SKM-1 treated with dmso at 0.1 percent for 144 hours (cell line): ENCODE measurements around the gene PPP1R12C.
A peak's percentile ranks its signal among the peaks of the same experiment; 100 is the strongest.
"Not testable (repeated sequence)": the region's sequence is repeated elsewhere in the genome, so short reads cannot be mapped to it uniquely, and the experiment has no call there.

ENCODE experiments used
- DNase-seq: peaks from one replicate; lab custom pipeline; 2025; ENCODE audit not compliant: unreplicated experiment; lab: John Stamatoyannopoulos, UW

The PPP1R12C gene

GRCh38 chr19:55116859-55117662 is at the start of gene PPP1R12C:
Gene PPP1R12C (minus strand): TSS chr19:55117637. CDS start chr19:55117543, 94 bp downstream.
- no peak for DNase-seq

- DNase-seq, result peak; percentile 83
Measured at GRCh38 chr19:55166530-55167268, 49.3 kb upstream of the PPP1R12C start, which contains the start of gene DNAAF3. Gene DNAAF3 (minus strand): TSS chr19:55166613. CDS start chr19:55166413, 200 bp downstream.

GRCh38 chr19:55165952-55166529 is 48.6 kb upstream of the PPP1R12C start:
- peak; percentile 73 for DNase-seq

- no peak for DNase-seq
Measured at GRCh38 chr19:55161571-55162322, 44.3 kb upstream of the PPP1R12C start.

- DNase-seq, result no peak
Measured at GRCh38 chr19:55160986-55161365, 43.5 kb upstream of the PPP1R12C start.

- peak; percentile 74 for DNase-seq
Measured at GRCh38 chr19:55160128-55160985, 42.9 kb upstream of the PPP1R12C start.

- no peak for DNase-seq
Measured at GRCh38 chr19:55158848-55159749, 41.7 kb upstream of the PPP1R12C start.

GRCh38 chr19:55158423-55158822 is 41.0 kb upstream of the PPP1R12C start:
- DNase-seq, result no peak

GRCh38 chr19:55157064-55157908 is 39.8 kb upstream of the PPP1R12C start, which contains the start of gene TNNI3:
Gene TNNI3 (minus strand): TSS chr19:55157732. CDS start chr19:55157589, 143 bp downstream.
- DNase-seq, result no peak

GRCh38 chr19:55156202-55157063 is 39.0 kb upstream of the PPP1R12C start:
- DNase-seq, result no peak

GRCh38 chr19:55155784-55156183 is 38.3 kb upstream of the PPP1R12C start:
- not testable (repeated sequence) for DNase-seq

- no peak for DNase-seq
Measured at GRCh38 chr19:55153652-55154264, 36.3 kb upstream of the PPP1R12C start.

GRCh38 chr19:55152017-55152416 is 34.6 kb upstream of the PPP1R12C start:
- peak; percentile 2 for DNase-seq

- no peak for DNase-seq
Measured at GRCh38 chr19:55149078-55150003, 31.9 kb upstream of the PPP1R12C start, which contains the start of gene TNNT1. Gene TNNT1 (minus strand): TSS chr19:55149206. CDS start chr19:55147157, 2,049 bp downstream.

GRCh38 chr19:55147545-55148251 is 30.3 kb upstream of the PPP1R12C start:
- no peak for DNase-seq
